ENCODE measurements around the gene SLC30A3.

Gene SLC30A3

GRCh38 chr2:27225526-27225925 lies 37.3 kb downstream of the SLC30A3 start:
- DNase-seq, result no peak

GRCh38 chr2:27223416-27223815 lies 39.4 kb downstream of the SLC30A3 start:
- DNase-seq, result no peak

- DNase-seq, result no peak
Measured at GRCh38 chr2:27222407-27222806, 40.4 kb downstream of the SLC30A3 start.

- DNase-seq, result no peak
Measured at GRCh38 chr2:27221166-27221565, 41.7 kb downstream of the SLC30A3 start.

GRCh38 chr2:27220091-27220490 lies 42.8 kb downstream of the SLC30A3 start:
- DNase-seq, result no peak

GRCh38 chr2:27219091-27219490 lies 43.8 kb downstream of the SLC30A3 start:
- DNase-seq, result no peak

GRCh38 chr2:27218614-27219013 lies 44.2 kb downstream of the SLC30A3 start:
- no peak for DNase-seq

- peak; percentile 70 for DNase-seq
Measured at GRCh38 chr2:27217173-27218121, 45.4 kb downstream of the SLC30A3 start, which contains the start of gene CAD. Gene CAD, plus strand, starts transcription at chr2:27217369. Its CDS starts 183 bp downstream, at chr2:27217552.

- no peak for DNase-seq
Measured at GRCh38 chr2:27216416-27217137, 46.3 kb downstream of the SLC30A3 start.

GRCh38 chr2:27214941-27215340 lies 47.9 kb downstream of the SLC30A3 start:
- no peak for DNase-seq

GRCh38 chr2:27212626-27213471 lies 50.0 kb downstream of the SLC30A3 start:
- no peak for DNase-seq

GRCh38 chr2:27211943-27212625 lies 50.8 kb downstream of the SLC30A3 start, which contains the start of the genes ATRAID and SLC5A6:
Gene ATRAID, plus strand, starts transcription at chr2:27212041. Its CDS starts 328 bp downstream, at chr2:27212369.
Gene SLC5A6, minus strand, starts transcription at chr2:27212268. Its CDS starts 4,618 bp downstream, at chr2:27207650.
- peak; percentile 90 for DNase-seq

GRCh38 chr2:27211241-27211942 lies 51.5 kb downstream of the SLC30A3 start:
- no peak for DNase-seq

- DNase-seq, result no peak
Measured at GRCh38 chr2:27209621-27210401, 53.0 kb downstream of the SLC30A3 start.

- DNase-seq, result no peak
Measured at GRCh38 chr2:27208486-27209050, 54.3 kb downstream of the SLC30A3 start.

- no peak for DNase-seq
Measured at GRCh38 chr2:27206346-27206745, 56.5 kb downstream of the SLC30A3 start.

- DNase-seq, result no peak
Measured at GRCh38 chr2:27205206-27205605, 57.6 kb downstream of the SLC30A3 start.

- DNase-seq, result no peak
Measured at GRCh38 chr2:27204566-27204965, 58.3 kb downstream of the SLC30A3 start.

GRCh38 chr2:27203741-27204140 lies 59.1 kb downstream of the SLC30A3 start:
- no peak for DNase-seq

Data from midbrain (tissue), 1 donor.